NT2/D1 (cell line): ENCODE results near the gene CPA1.

Experiments used
- DNase-seq: peaks from one replicate; pipeline ENCODE4 v3.0.0-alpha.2; 2011; ENCODE audit warnings: low read depth, low spot score
- H3K27me3 ChIP-seq: 2 replicates; pipeline ENCODE4 v1.6.0; 2011; ENCODE audit warnings: mild to moderate bottlenecking; ENCODE audit not compliant: insufficient read length, insufficient read depth
- H3K36me3 ChIP-seq: 2 replicates; pipeline ENCODE4 v1.6.1; 2011; ENCODE audit warnings: mild to moderate bottlenecking, low read length, mixed read lengths; ENCODE audit not compliant: insufficient read depth, insufficient read length
- H3K4me1 ChIP-seq: 2 replicates; pipeline ENCODE4 v1.5.1; 2011; ENCODE audit not compliant: insufficient read depth, insufficient read length
- H3K4me3 ChIP-seq: 2 replicates; pipeline ENCODE4 v1.5.1; 2011; ENCODE audit warnings: low read depth; ENCODE audit not compliant: insufficient read length
- H3K9ac ChIP-seq: 2 replicates; pipeline ENCODE4 v1.6.0; 2011; ENCODE audit warnings: low read depth; ENCODE audit not compliant: insufficient read length
- H3K9me3 ChIP-seq: 2 replicates; pipeline ENCODE4 v1.5.1; 2011; ENCODE audit warnings: mild to moderate bottlenecking, low read length; ENCODE audit not compliant: insufficient read depth
- SUZ12 ChIP-seq: IDR thresholded peaks from 2 replicates; pipeline ENCODE4 v1.6.1; 2011; ENCODE audit not compliant: insufficient read length, insufficient read depth; ENCODE audit errors: extremely low read depth
- YY1 ChIP-seq: IDR thresholded peaks from 2 replicates; pipeline ENCODE4 v1.6.1; 2011; ENCODE audit not compliant: insufficient read length, insufficient read depth
- ZNF274 ChIP-seq: IDR thresholded peaks from 2 replicates; pipeline ENCODE4 v1.6.1; 2011; ENCODE audit warnings: mild to moderate bottlenecking, low read depth, low read length

CPA1 gene

GRCh38 chr7:130379921-130380860, at the start of gene CPA1:
Gene CPA1 (plus strand): TSS chr7:130380494. CDS start chr7:130380521, 27 bp downstream.
- no peak within 1 kb of the TSS for H3K9ac ChIP-seq
- TF ChIP-seq ZNF274 (no peak), SUZ12 (no peak), YY1 (no peak)
- no peaks in the 10 kb centered on the region for H3K27me3 ChIP-seq
- DNase-seq, result no peak
- no peaks in the 10 kb centered on the region for H3K36me3 ChIP-seq
- peaks cover 7% of the 10 kb centered on the region for H3K4me1 ChIP-seq
- no peak within 1 kb of the TSS for H3K4me3 ChIP-seq
- peaks cover 17% of the 10 kb centered on the region; the same call in 1 of the 2 replicates for H3K9me3 ChIP-seq

- H3K27me3 ChIP-seq, result no peaks in the 10 kb centered on the region
- H3K4me1 ChIP-seq, result peaks cover 2% of the 10 kb centered on the region
- no peaks in the 10 kb centered on the region for H3K36me3 ChIP-seq
- TF ChIP-seq ZNF274 (no peak), SUZ12 (no peak), YY1 (no peak)
- H3K4me3 ChIP-seq, result no peak overlapping the region
- DNase-seq, result no peak
- no peak overlapping the region for H3K9ac ChIP-seq
- H3K9me3 ChIP-seq, result no peaks in the 10 kb centered on the region
Observed at GRCh38 chr7:130332259-130333053, 47.8 kb upstream of the CPA1 start.

GRCh38 chr7:130333832-130334231, 46.5 kb upstream of the CPA1 start:
- TF ChIP-seq YY1, result no peak
- TF ChIP-seq SUZ12, result no peak
- TF ChIP-seq ZNF274, result no peak
- Histone ChIP-seq H3K9me3 (no peaks in the 10 kb centered on the region), H3K36me3 (no peaks in the 10 kb centered on the region), H3K4me1 (peaks cover 6% of the 10 kb centered on the region), H3K9ac (no peak overlapping the region), H3K4me3 (no peak overlapping the region), H3K27me3 (no peaks in the 10 kb centered on the region)
- DNase-seq, result no peak

GRCh38 chr7:130334274-130334673, 46.0 kb upstream of the CPA1 start:
- no peak for TF ChIP-seq ZNF274
- TF ChIP-seq SUZ12, result no peak
- no peak for TF ChIP-seq YY1
- no peak for DNase-seq

GRCh38 chr7:130337410-130337971, 42.8 kb upstream of the CPA1 start:
- TF ChIP-seq YY1, result no peak
- TF ChIP-seq SUZ12, result no peak
- no peak for TF ChIP-seq ZNF274

More at GRCh38 chr7:130334274-130334673, 46.0 kb upstream of the CPA1 start:
- Histone ChIP-seq H3K36me3 (no peaks in the 10 kb centered on the region), H3K9ac (no peak overlapping the region), H3K4me1 (peaks cover 6% of the 10 kb centered on the region), H3K9me3 (no peaks in the 10 kb centered on the region), H3K4me3 (no peak overlapping the region), H3K27me3 (no peaks in the 10 kb centered on the region)

GRCh38 chr7:130338233-130338632, 42.1 kb upstream of the CPA1 start:
- Histone ChIP-seq H3K36me3 (no peaks in the 10 kb centered on the region), H3K27me3 (no peaks in the 10 kb centered on the region), H3K9ac (no peak overlapping the region), H3K4me3 (no peak overlapping the region), H3K4me1 (peaks cover 4% of the 10 kb centered on the region), H3K9me3 (no peaks in the 10 kb centered on the region)
- no peak for TF ChIP-seq SUZ12
- no peak for TF ChIP-seq YY1
- TF ChIP-seq ZNF274, result no peak
- no peak for DNase-seq

More at GRCh38 chr7:130337410-130337971, 42.8 kb upstream of the CPA1 start:
- no peak for DNase-seq
- no peak overlapping the region for H3K4me3 ChIP-seq
- no peak overlapping the region for H3K9ac ChIP-seq
- H3K27me3 ChIP-seq, result no peaks in the 10 kb centered on the region
- H3K9me3 ChIP-seq, result no peaks in the 10 kb centered on the region
- H3K4me1 ChIP-seq, result peaks cover 4% of the 10 kb centered on the region
- no peaks in the 10 kb centered on the region for H3K36me3 ChIP-seq
